Measurements from ENCODE around the gene HMBS.
A peak's percentile ranks its signal among the peaks of the same experiment; 100 is the strongest.
"Not testable (repeated sequence)": the region's sequence is repeated elsewhere in the genome, so short reads cannot be mapped to it uniquely, and the experiment has no call there.

HMBS gene

GRCh38 chr11:119120639-119121007 lies 35.9 kb downstream of the HMBS start:
- DNase-seq (ENCODE audit: low read depth), result no peak

DNA sequence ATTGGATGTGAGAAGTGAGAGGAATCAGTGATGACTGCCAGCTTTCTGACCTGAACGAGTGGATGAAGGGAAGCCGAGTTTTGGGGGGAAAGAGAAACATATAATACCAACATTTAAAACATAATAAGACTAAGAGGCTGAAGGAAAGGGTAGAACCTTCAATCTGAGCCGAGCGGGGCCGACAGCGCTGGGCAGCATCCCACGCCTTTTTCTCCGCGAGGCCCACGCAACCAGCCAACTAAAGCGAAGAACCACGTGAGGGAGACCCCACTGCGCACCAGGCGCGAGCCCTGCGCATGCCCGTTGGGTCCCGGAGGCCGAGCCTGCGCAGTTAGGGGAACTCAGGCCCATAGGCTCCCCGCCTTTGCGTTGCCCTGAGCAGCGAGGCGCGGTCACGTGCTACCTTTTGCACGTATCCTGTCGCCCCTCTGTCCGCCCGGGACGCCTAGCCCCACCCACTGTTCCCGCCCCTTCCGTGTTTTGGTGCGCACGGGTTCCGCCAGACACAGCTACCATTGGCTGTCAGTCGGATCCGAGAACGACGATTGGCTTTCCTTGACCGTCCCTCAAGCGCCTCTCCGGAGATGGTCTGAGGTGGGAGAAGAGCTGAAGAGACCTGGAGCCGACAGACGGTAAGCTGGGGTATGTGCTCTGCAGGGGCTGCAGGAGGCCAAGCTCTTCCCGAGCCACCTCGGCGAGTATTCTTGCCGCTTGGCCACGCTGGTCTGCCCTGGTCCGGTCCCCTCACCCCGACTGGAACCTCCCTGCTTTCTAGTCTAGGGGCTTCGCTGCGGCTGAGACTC lies 36.5 kb downstream of the HMBS start, which contains the start of gene HINFP:
HINFP (plus strand) TSS at position 573 of the 803 bp plus-strand sequence. CDS start 5,365 bp downstream, outside the sequence.
- DNase-seq (ENCODE audit: low read depth), result peak; percentile 100

GRCh38 chr11:119121811-119122124 lies 37.1 kb downstream of the HMBS start:
- DNase-seq (ENCODE audit: low read depth), result no peak

GRCh38 chr11:119125821-119126220 lies 41.1 kb downstream of the HMBS start:
- no peak for DNase-seq (ENCODE audit: low read depth)

DNA sequence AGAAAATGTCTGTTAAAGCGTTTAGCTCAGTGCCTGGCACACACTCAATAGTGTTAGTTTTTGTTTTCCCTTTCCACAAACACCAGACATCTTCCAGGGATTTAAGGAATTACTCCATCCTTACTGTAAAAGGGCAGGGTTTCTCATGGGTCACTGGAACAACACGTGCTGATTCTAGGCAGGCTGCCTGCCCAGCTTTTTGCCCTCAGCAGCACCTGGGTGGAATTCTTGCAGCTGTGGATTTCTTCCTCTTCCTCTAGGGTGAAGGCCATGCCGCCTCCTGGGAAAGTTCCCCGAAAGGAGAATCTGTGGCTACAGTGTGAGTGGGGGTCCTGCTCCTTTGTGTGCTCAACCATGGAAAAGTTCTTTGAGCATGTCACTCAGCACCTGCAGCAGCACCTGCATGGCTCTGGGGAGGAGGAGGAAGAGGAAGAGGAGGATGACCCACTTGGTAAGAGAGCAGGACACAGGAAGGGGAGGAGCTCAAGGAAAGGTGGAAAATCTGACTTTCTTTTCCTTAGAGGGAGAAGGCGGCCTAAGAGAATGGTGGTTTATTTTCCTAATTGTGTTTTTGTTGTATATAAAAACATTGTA lies 42.1 kb downstream of the HMBS start:
- no peak for DNase-seq (ENCODE audit: low read depth)

DNA sequence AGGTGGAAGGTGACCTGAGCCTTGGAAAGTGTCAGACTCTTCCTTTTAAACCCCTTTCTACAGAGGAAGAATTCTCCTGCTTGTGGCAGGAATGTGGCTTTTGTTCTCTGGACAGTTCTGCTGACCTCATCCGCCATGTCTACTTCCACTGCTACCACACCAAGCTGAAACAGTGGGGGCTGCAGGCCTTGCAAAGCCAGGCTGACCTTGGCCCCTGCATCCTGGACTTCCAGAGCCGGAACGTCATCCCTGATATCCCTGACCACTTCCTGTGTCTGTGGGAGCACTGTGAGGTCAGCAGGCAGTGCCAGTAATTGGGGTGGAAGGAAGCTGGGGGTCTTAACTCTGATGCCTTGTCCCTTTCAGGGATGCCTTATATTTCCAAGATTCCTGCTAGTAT lies 46.0 kb downstream of the HMBS start:
- no peak for DNase-seq (ENCODE audit: low read depth)

DNA sequence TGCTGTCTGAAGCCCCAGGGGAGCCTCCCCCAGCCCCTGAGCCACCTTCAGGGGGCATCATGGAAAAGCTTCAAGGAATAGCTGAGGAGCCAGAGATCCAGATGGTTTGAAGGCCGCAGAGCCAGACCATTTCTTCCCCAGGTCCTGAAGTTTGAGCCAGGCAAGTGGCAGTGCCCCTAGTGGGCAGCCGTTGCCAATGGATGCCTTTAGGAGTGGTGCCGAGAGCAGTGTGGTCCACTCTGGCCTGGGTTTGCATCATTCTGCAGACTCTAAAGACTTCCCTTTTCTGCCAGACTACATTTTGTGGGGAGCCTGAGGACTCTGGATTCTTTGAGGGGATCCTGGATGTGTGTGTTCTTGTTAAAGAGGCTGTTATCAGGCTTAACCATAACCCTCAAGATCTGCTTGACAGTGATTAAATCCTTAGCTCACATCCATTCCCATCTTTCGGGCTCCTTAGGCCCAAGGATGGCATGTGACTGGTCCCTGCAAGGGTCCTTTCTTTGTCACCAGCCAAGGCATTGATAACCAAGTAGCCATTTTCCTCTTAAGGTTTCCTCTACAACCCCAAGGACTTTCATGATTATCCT lies 49.8 kb downstream of the HMBS start:
- DNase-seq (ENCODE audit: low read depth), result no peak

DNA sequence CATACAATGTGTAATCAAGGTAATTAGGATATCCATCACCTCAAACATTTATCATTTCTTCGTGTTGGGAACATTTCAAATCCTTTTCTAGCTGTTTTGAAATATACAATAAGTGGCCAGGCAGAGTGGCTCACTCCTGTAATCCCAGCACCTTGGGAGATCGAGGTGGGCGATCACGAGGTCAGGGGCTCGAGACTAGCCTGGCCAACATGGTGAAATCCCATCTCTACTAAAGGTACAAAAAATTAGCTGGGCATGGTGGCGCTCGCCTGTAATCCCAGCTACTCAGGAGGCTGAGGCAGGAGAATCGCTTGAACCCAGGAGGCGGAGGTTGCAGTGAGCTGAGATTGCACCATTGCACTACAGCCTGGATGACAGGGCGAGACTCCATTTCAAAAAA lies 54.6 kb downstream of the HMBS start:
- DNase-seq (ENCODE audit: low read depth), result not testable (repeated sequence)

Measured in T-helper 22 cell (primary cell).